SK-N-SH (cell line): ENCODE data around the gene SLC28A3. TPM values are rescaled to one million over a fixed set of nuclear protein-coding genes. Genes with fewer than 3 reads are reported as not detected.
A peak's percentile ranks its signal among the peaks of the same experiment; 100 is the strongest.

Experiments used
- CTCF ChIA-PET: fragments of 300-600, 350-600 bp; formaldehyde crosslinking; extraction: SDS; loops from one replicate; lab custom pipeline; 2021; lab: Yijun Ruan, JAX
- POLR2A ChIA-PET: fragments of 350-600 bp; sonication (Branson Sonifier 250); formaldehyde crosslinking; extraction: SDS; loops from one replicate; lab custom pipeline; 2020; ENCODE audit warnings: antibody characterized with exemption, inconsistent platforms; lab: Yijun Ruan, JAX
- DNase-seq: peaks from one replicate; pipeline ENCODE4 v3.0.0; 2012
- H2AFZ ChIP-seq: fragments of 200-600 bp; sonication (generic); 2 replicates; pipeline ENCODE4 v1.8.1; 2016; ENCODE audit warnings: antibody characterized with exemption, mild to moderate bottlenecking, low read depth
- H3F3A ChIP-seq: fragments of 200-600 bp; sonication (generic); replicated peaks from 2 replicates; pipeline ENCODE3; 2016; ENCODE audit warnings: antibody characterized with exemption, mild to moderate bottlenecking; ENCODE audit not compliant: insufficient read depth
- H3K27ac ChIP-seq, 2 experiments: fragments of 200-500 bp in 1 of 2; fragments of 200-600 bp in 1 of 2; sonication (Bioruptor generic) in 1 of 2; sonication (generic), shearing (Covaris generic) in 1 of 2; 2 replicates each; pipeline versions ENCODE4 v1.5.1 to v1.6.1; 2014 to 2016; ENCODE audit warnings: low read depth in 2 of 2, inconsistent platforms in 1 of 2, low read length in 1 of 2, mild to moderate bottlenecking in 1 of 2, mixed read lengths in 1 of 2
- H3K27me3 ChIP-seq: fragments of 200-600 bp; sonication (generic), shearing (Covaris generic); 2 replicates; pipeline ENCODE4 v1.6.1; 2016; ENCODE audit warnings: mixed run types; ENCODE audit not compliant: insufficient read depth
- H3K36me3 ChIP-seq, 2 experiments: fragments of 200-500 bp in 1 of 2; fragments of 200-600 bp in 1 of 2; sonication (Bioruptor generic) in 1 of 2; sonication (generic) in 1 of 2; replicated peaks in 1 of 2; 2 replicates each; pipeline versions ENCODE3 to v1.5.1; 2014 to 2016; ENCODE audit warnings: low read length in 1 of 2, mild to moderate bottlenecking in 1 of 2; ENCODE audit not compliant: insufficient read depth in 2 of 2, control insufficient read depth in 1 of 2
- H3K4me1 ChIP-seq, 2 experiments: fragments of 200-500 bp in 1 of 2; fragments of 200-600 bp in 1 of 2; sonication (Bioruptor generic) in 1 of 2; sonication (generic), shearing (Covaris generic) in 1 of 2; 2 replicates each; pipeline versions ENCODE4 v1.5.1 to v1.6.1; 2014 to 2016; ENCODE audit warnings: low read depth in 1 of 2, low read length in 1 of 2, mixed run types in 1 of 2; ENCODE audit not compliant: insufficient read depth in 2 of 2, control insufficient read depth in 1 of 2
- H3K4me2 ChIP-seq: fragments of 200-600 bp; sonication (generic), shearing (Covaris generic); 2 replicates; pipeline ENCODE4 v1.6.1; 2017; ENCODE audit warnings: mixed run types
- H3K4me3 ChIP-seq, 2 experiments: fragments of 200-500 bp in 1 of 2; fragments of 200-600 bp in 1 of 2; sonication (Bioruptor generic) in 1 of 2; sonication (generic), shearing (Covaris generic) in 1 of 2; 2 replicates each; pipeline versions ENCODE4 v1.5.1 to v1.8.1; 2014 to 2016; ENCODE audit warnings: low read depth in 2 of 2, inconsistent platforms in 1 of 2, low read length in 1 of 2, mild to moderate bottlenecking in 1 of 2, mixed read lengths in 1 of 2, moderate library complexity in 1 of 2
- H3K79me2 ChIP-seq: fragments of 200-600 bp; sonication (generic); 2 replicates; pipeline ENCODE4 v1.8.1; 2017; ENCODE audit warnings: mild to moderate bottlenecking; ENCODE audit not compliant: insufficient read depth
- H3K9ac ChIP-seq: fragments of 200-600 bp; sonication (generic); 2 replicates; pipeline ENCODE4 v1.6.1; 2017; ENCODE audit warnings: mixed run types
- H3K9me2 ChIP-seq: fragments of 200-600 bp; sonication (generic); 2 replicates; pipeline ENCODE4 v1.6.1; 2017; ENCODE audit warnings: mixed run types
- H3K9me3 ChIP-seq: fragments of 200-600 bp; sonication (generic); 2 replicates; pipeline ENCODE4 v1.6.1; 2017; ENCODE audit warnings: mixed run types, mild to moderate bottlenecking, moderate library complexity
- H4K20me1 ChIP-seq: fragments of 200-600 bp; sonication (generic); 2 replicates; pipeline ENCODE4 v1.6.1; 2017; ENCODE audit warnings: mild to moderate bottlenecking, mixed run types; ENCODE audit not compliant: insufficient read depth
- CHD2 ChIP-seq: fragments of 150-350 bp; IDR thresholded peaks from 2 replicates; pipeline ENCODE4 v1.6.1; 2018; ENCODE audit warnings: low read length; ENCODE audit not compliant: partially characterized antibody
- EP300 ChIP-seq, 2 experiments: IDR thresholded peaks; 2 replicates each; pipeline versions ENCODE4 v1.4.0 to v1.6.1; 2012; ENCODE audit warnings: borderline replicate concordance in 1 of 2, low read depth in 1 of 2, low read length in 1 of 2
- FOXJ3 ChIP-seq: sonication (generic); formaldehyde crosslinking; IDR thresholded peaks from 2 replicates; pipeline ENCODE4 v1.5.1; 2020; ENCODE audit warnings: mild to moderate bottlenecking, missing genetic modification reagents
- FOXM1 ChIP-seq: IDR thresholded peaks from 2 replicates; pipeline ENCODE4 v1.4.0; 2012; ENCODE audit warnings: low read depth, mild to moderate bottlenecking
- GABPA ChIP-seq: IDR thresholded peaks from 2 replicates; pipeline ENCODE4 v1.4.0; 2012; ENCODE audit warnings: low read depth, mild to moderate bottlenecking
- GATA2 ChIP-seq: sonication (generic); formaldehyde crosslinking; IDR thresholded peaks from 2 replicates; pipeline ENCODE4 v1.5.0; 2020; ENCODE audit warnings: mild to moderate bottlenecking, missing genetic modification reagents
- MEF2A ChIP-seq: IDR thresholded peaks from 2 replicates; pipeline ENCODE4 v1.4.0; 2012; ENCODE audit warnings: low read depth, borderline replicate concordance
- MXI1 ChIP-seq: IDR thresholded peaks from 2 replicates; pipeline ENCODE4 v1.6.1; 2012; ENCODE audit warnings: mild to moderate bottlenecking, low read depth, low read length, improper control_type of control experiment
- RAD21 ChIP-seq: IDR thresholded peaks from 2 replicates; pipeline ENCODE4 v1.6.1; 2012; ENCODE audit warnings: mild to moderate bottlenecking, low read length
- RCOR1 ChIP-seq: fragments of 150-350 bp; IDR thresholded peaks from 2 replicates; pipeline ENCODE4 v1.6.1; 2017; ENCODE audit warnings: antibody characterized with exemption, low read length
- REST ChIP-seq: IDR thresholded peaks from 2 replicates; pipeline ENCODE4 v1.6.1; 2012; ENCODE audit warnings: mild to moderate bottlenecking, low read depth, low read length, moderate library complexity
- RFX5 ChIP-seq: IDR thresholded peaks from 2 replicates; pipeline ENCODE4 v1.6.1; 2012; ENCODE audit warnings: mild to moderate bottlenecking, improper control_type of control experiment, low read length
- RXRA ChIP-seq: IDR thresholded peaks from 2 replicates; pipeline ENCODE4 v1.4.0; 2012; ENCODE audit warnings: low read depth, mild to moderate bottlenecking, borderline replicate concordance
- ZBTB33 ChIP-seq: IDR thresholded peaks from 2 replicates; pipeline ENCODE4 v1.4.0; 2012; ENCODE audit warnings: low read depth, borderline replicate concordance
- WGBS: methylation state at CpG from one replicate; pipeline ENCODE4 v1.1.6; 2017; ENCODE audit warnings: low lambda C conversion rate; 5-methylcytosine and 5-hydroxymethylcytosine counted together
- polyA plus RNA-seq, 3 experiments: library from polyadenylated mRNA; depleted of rRNA; stranded (reverse); fragments of >200 nt; gene quantifications; 2 replicates each; pipeline ENCODE4 v1.2.3, GENCODE V29; 2012
- TF ChIP-seq, protein P1 (sequence below): fragments of 200-600 bp; sonication (generic); IDR thresholded peaks from 2 replicates; pipeline ENCODE4 v1.6.1; 2017; ENCODE audit warnings: antibody characterized with exemption, mild to moderate bottlenecking, moderate library complexity

The SLC28A3 gene
- polyA plus RNA-seq, 1 of the 3 experiments (the other 2 are of a cell fraction) = 0.23 TPM

- ChIA-PET CTCF (interaction anchor here (1.9 to 4.5 kb wide), 2 partner anchors 315 to 328 kb away, joined by 5 to 69 read pairs; no protein-coding TSS in a partner anchor), POLR2A (interaction anchor here (1.7 kb wide), 1 partner anchor 278 kb away, joined by 5 read pairs; the partner anchor contains the start of gene RMI1)
- WGBS = 41% methylated on average over 9 of the region's 9 CpGs
- Histone ChIP-seq H3K4me1 (peaks cover 0 to 8% of the 10 kb centered on the region in 2 experiments; a peak in 1 of 4 replicates), H3K9ac (no peak overlapping the region), H3K4me2 (no peak overlapping the region), H3K9me2 (no peaks in the 10 kb centered on the region), H3K79me2 (no peaks in the 10 kb centered on the region), H3F3A (no peaks in the 10 kb centered on the region), H3K9me3 (no peaks in the 10 kb centered on the region), H3K4me3 (no peak overlapping the region), H4K20me1 (no peaks in the 10 kb centered on the region), H2AFZ (no peak overlapping the region), H3K27me3 (no peaks in the 10 kb centered on the region), H3K36me3 (no peaks in the 10 kb centered on the region), H3K27ac (no peak overlapping the region)
- peak; percentile 50 for DNase-seq
- TF ChIP-seq GABPA (no peak), CHD2 (peak; percentile 35), RXRA (no peak), MXI1 (no peak), FOXJ3 (CRISPR knock-in tag) (peak; percentile 52; the same call in 1 of the 2 replicates), RFX5 (no peak), REST (no peak), RCOR1 (peak; percentile 35; the same call in 1 of the 2 replicates), GATA2 (no peak; the same call in 1 of the 2 replicates), MEF2A (no peak), RAD21 (0 out of 2 replicates have a peak, but pooled peaks have one; percentile 3), EP300 (IDR thresholded peaks at IDR 0.05; ENCODE audit: borderline replicate concordance in 1 of 2, low read depth in 1 of 2, low read length in 1 of 2) (peak in 1 of 2 experiments; percentile 44; a peak in 1 of 4 replicates), ZBTB33 (no peak), FOXM1 (no peak)
- TF ChIP-seq, protein P1, sequence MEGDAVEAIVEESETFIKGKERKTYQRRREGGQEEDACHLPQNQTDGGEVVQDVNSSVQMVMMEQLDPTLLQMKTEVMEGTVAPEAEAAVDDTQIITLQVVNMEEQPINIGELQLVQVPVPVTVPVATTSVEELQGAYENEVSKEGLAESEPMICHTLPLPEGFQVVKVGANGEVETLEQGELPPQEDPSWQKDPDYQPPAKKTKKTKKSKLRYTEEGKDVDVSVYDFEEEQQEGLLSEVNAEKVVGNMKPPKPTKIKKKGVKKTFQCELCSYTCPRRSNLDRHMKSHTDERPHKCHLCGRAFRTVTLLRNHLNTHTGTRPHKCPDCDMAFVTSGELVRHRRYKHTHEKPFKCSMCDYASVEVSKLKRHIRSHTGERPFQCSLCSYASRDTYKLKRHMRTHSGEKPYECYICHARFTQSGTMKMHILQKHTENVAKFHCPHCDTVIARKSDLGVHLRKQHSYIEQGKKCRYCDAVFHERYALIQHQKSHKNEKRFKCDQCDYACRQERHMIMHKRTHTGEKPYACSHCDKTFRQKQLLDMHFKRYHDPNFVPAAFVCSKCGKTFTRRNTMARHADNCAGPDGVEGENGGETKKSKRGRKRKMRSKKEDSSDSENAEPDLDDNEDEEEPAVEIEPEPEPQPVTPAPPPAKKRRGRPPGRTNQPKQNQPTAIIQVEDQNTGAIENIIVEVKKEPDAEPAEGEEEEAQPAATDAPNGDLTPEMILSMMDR = no peak
Measured at GRCh38 chr9:84258371-84258770, 82.2 kb downstream of the SLC28A3 start.
